Liver (tissue), 9 donors: ENCODE data around the gene TPD52L1. TPM values are rescaled to one million over a fixed set of nuclear protein-coding genes. Genes with fewer than 3 reads are reported as not detected.

Experiments
- DNase-seq: peaks from one replicate; pipeline ENCODE4 v3.0.0-alpha.2; 2017; ENCODE audit warnings: low spot score
- H3K27ac ChIP-seq, 2 donors: one replicate each; pipeline ENCODE4 v1.7.0; 2013; ENCODE audit warnings: inconsistent platforms in 2 of 2, low read length in 2 of 2, control low read depth in 1 of 2, low read depth in 1 of 2, mild to moderate bottlenecking in 1 of 2
- H3K27me3 ChIP-seq, 4 donors: one replicate each; pipeline versions ENCODE4 v1.6.1 to v1.7.0; 2013; ENCODE audit warnings: low read length in 3 of 4, inconsistent platforms in 1 of 4, mild to moderate bottlenecking in 1 of 4, moderate library complexity in 1 of 4; ENCODE audit not compliant: control insufficient read depth in 4 of 4, insufficient read depth in 4 of 4
- H3K36me3 ChIP-seq, 4 donors: one replicate each; pipeline versions ENCODE4 v1.6.1 to v1.7.0; 2013; ENCODE audit warnings: low read length in 3 of 4, mild to moderate bottlenecking in 3 of 4, low read depth in 1 of 4, moderate library complexity in 1 of 4; ENCODE audit not compliant: control insufficient read depth in 4 of 4, insufficient read depth in 3 of 4
- H3K4me1 ChIP-seq, 4 donors: one replicate each; pipeline versions ENCODE4 v1.6.1 to v1.7.0; 2013; ENCODE audit warnings: low read length in 3 of 4, mild to moderate bottlenecking in 3 of 4, moderate library complexity in 1 of 4; ENCODE audit not compliant: control insufficient read depth in 4 of 4, insufficient read depth in 4 of 4
- H3K4me3 ChIP-seq, 3 donors: one replicate each; pipeline versions ENCODE4 v1.6.1 to v1.7.0; 2013; ENCODE audit warnings: low read length in 3 of 3, control low read depth in 1 of 3, low read depth in 1 of 3, mild to moderate bottlenecking in 1 of 3
- H3K9ac ChIP-seq, 2 donors: one replicate each; pipeline ENCODE4 v1.7.0; 2013; ENCODE audit warnings: low read length in 2 of 2, mild to moderate bottlenecking in 2 of 2, moderate library complexity in 2 of 2, control low read depth in 1 of 2, low read depth in 1 of 2
- H3K9me3 ChIP-seq, 4 donors: one replicate each; pipeline versions ENCODE4 v1.6.1 to v1.7.0; 2013; ENCODE audit warnings: low read length in 3 of 4; ENCODE audit not compliant: control insufficient read depth in 4 of 4
- CTCF ChIP-seq: fragments of 150-350 bp; IDR thresholded peaks from 2 replicates; pipeline ENCODE4 v1.5.1; 2017; ENCODE audit warnings: improper control_type of control experiment, low read depth, low read length; ENCODE audit not compliant: missing input control
- EGR1 ChIP-seq, 2 donors: IDR thresholded peaks; 2 replicates each; pipeline ENCODE4 v1.6.1; 2016 to 2018; ENCODE audit warnings: antibody characterized with exemption in 2 of 2, low read depth in 2 of 2
- FOXA1 ChIP-seq: IDR thresholded peaks from 2 replicates; pipeline ENCODE4 v1.6.1; 2016; ENCODE audit warnings: antibody characterized with exemption
- GABPA ChIP-seq, 2 donors: IDR thresholded peaks in 1 of 2; conservative IDR thresholded peaks in 1 of 2; 2 replicates each; pipeline ENCODE4 v1.6.1; 2016; ENCODE audit warnings: antibody characterized with exemption in 2 of 2, mild to moderate bottlenecking in 1 of 2, moderate library complexity in 1 of 2
- HNF4G ChIP-seq: IDR thresholded peaks from 2 replicates; pipeline ENCODE4 v1.6.1; 2016; ENCODE audit warnings: antibody characterized with exemption
- JUND ChIP-seq, 2 donors: IDR thresholded peaks; 2 replicates each; pipeline ENCODE4 v1.6.1; 2016; ENCODE audit warnings: antibody characterized with exemption in 2 of 2
- MAX ChIP-seq: IDR thresholded peaks from 2 replicates; pipeline ENCODE4 v1.6.1; 2016; ENCODE audit warnings: antibody characterized with exemption
- NR2F2 ChIP-seq: IDR thresholded peaks from 2 replicates; pipeline ENCODE4 v1.6.1; 2016; ENCODE audit warnings: antibody characterized with exemption
- RAD21 ChIP-seq, 2 donors: IDR thresholded peaks; 2 replicates each; pipeline ENCODE4 v1.6.1; 2016; ENCODE audit warnings: antibody characterized with exemption in 2 of 2, mild to moderate bottlenecking in 2 of 2
- SP1 ChIP-seq: IDR thresholded peaks from 2 replicates; pipeline ENCODE4 v1.6.1; 2018; ENCODE audit warnings: antibody characterized with exemption, mild to moderate bottlenecking
- TAF1 ChIP-seq: conservative IDR thresholded peaks from 2 replicates; pipeline ENCODE4 v1.6.1; 2016; ENCODE audit warnings: antibody characterized with exemption, mild to moderate bottlenecking
- ZBTB33 ChIP-seq: IDR thresholded peaks from 2 replicates; pipeline ENCODE4 v1.6.1; 2016; ENCODE audit warnings: antibody characterized with exemption
- WGBS: extraction: QIAGEN DNeasy Blood & Tissue Kit; methylation state at CpG from one replicate; pipeline ENCODE4 v1.1.7; 2013; 5-methylcytosine and 5-hydroxymethylcytosine counted together
- polyA plus RNA-seq, 2 donors: library from polyadenylated mRNA; stranded (reverse) in 1 of 2; unstranded in 1 of 2; fragments of 200-250 nt in 1 of 2; fragments of >200 nt in 1 of 2; fragmentation: Nextera tagmentation in 1 of 2; extraction: Ambion mirVana in 1 of 2; gene quantifications; one replicate each; pipeline versions ENCODE4 v1.2.1 to v1.2.3, GENCODE V29; 2013 to 2015
- total RNA-seq, 2 donors: library from RNA; depleted of rRNA; stranded (reverse); fragments of >200 nt; gene quantifications; one replicate each; pipeline ENCODE4 v1.2.3, GENCODE V29; 2014
- TF ChIP-seq, protein P1 (sequence below): IDR thresholded peaks from 2 replicates; pipeline ENCODE4 v1.6.1; 2016; ENCODE audit warnings: antibody characterized with exemption
- TF ChIP-seq, protein P2 (sequence below): IDR thresholded peaks from 2 replicates; pipeline ENCODE4 v1.6.1; 2016; ENCODE audit warnings: antibody characterized with exemption, mild to moderate bottlenecking
- donor health status: healthy.
- donor health status: healthy.
- donor health status: healthy.
- donor health status: healthy.
- donor health status: healthy.

The TPD52L1 gene
- total and polyA plus RNA-seq, 4 donors = 8.9 to 66.4 (median 56.6) TPM

DNA sequence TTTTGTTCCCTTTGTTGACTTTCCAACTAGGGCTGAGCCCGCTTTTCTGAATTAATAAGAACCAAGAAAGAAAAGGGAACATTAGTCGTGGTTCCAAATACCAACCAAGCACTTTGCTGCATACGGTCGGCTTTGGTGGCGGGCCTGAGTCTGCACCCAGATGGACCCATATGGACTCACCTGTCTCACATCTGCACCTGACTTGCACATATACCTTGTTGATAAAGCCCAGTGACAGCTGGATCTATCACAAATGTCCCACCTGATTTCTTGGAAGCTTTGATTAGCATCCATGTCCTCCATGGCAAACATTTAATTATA is 39.0 kb downstream of the TPD52L1 start:
- TF ChIP-seq TAF1 = no peak
- no peak for TF ChIP-seq FOXA1
- no peak for TF ChIP-seq NR2F2
- no peak for TF ChIP-seq CTCF
- TF ChIP-seq HNF4G = no peak
- no peak for TF ChIP-seq EGR1 (IDR thresholded peaks at IDR 0.05; ENCODE audit: low read depth in 2 of 2)
- no peak for TF ChIP-seq SP1
- TF ChIP-seq GABPA (IDR thresholded peaks at IDR 0.05 in 1 of 2, conservative IDR thresholded peaks at IDR 0.05 in 1 of 2) = no peak
- Histone ChIP-seq H3K9ac (no peak overlapping the region), H3K27me3 (no peaks in the 10 kb centered on the region), H3K9me3 (no peaks in the 10 kb centered on the region), H3K4me1 (peaks cover 0 to 6% (median 1%) of the 10 kb centered on the region in 4 donors), H3K4me3 (no peak overlapping the region), H3K27ac (no peak overlapping the region), H3K36me3 (no peaks in the 10 kb centered on the region)
- WGBS = 97% methylated on average over 5 of the region's 5 CpGs
- DNase-seq = no peak

- DNase-seq = no peak
- TF ChIP-seq HNF4G (no peak), TAF1 (no peak), JUND (IDR thresholded peaks at IDR 0.05) (no peak)
- Histone ChIP-seq H3K9ac (no peak overlapping the region), H3K36me3 (no peaks in the 10 kb centered on the region), H3K4me1 (peaks cover 0 to 12% (median 5%) of the 10 kb centered on the region in 4 donors), H3K4me3 (no peak overlapping the region), H3K27ac (no peak overlapping the region), H3K9me3 (no peaks in the 10 kb centered on the region), H3K27me3 (no peaks in the 10 kb centered on the region)
- 91% methylated on average over 2 of the region's 2 CpGs for WGBS
These were observed 39.6 kb downstream of the TPD52L1 start for GRCh38 chr6:125193208-125193607.

DNA sequence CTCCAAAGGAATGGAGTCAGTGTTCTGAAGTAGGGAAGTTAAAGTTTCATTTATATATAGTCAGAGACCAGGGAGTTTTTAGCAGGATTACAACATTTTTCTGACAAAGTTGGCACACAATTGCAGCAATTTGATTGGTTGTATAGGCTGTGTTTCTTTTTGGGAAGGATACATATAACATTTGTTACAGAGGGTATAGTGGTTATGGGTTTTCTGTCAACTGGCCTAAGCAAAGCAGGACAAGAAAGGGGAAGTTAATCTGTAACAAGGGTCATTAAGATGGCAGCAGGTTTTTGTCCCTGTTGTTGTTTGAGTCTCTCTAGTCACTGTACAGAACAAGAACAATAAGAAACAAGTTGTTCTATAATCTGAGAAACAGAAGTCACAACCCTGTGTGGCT is 41.4 kb downstream of the TPD52L1 start:
- no peak overlapping the region for H3K27ac ChIP-seq
- no peak for DNase-seq

More for the DNA sequence above, 41.4 kb downstream of the TPD52L1 start:
- no peaks in the 10 kb centered on the region for H3K9me3 ChIP-seq
- H3K36me3 ChIP-seq = no peaks in the 10 kb centered on the region
- no peak overlapping the region for H3K9ac ChIP-seq
- TF ChIP-seq MAX = no peak
- TF ChIP-seq, protein P1, sequence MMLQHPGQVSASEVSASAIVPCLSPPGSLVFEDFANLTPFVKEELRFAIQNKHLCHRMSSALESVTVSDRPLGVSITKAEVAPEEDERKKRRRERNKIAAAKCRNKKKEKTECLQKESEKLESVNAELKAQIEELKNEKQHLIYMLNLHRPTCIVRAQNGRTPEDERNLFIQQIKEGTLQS = no peak
- TF ChIP-seq GABPA (IDR thresholded peaks at IDR 0.05 in 1 of 2, conservative IDR thresholded peaks at IDR 0.05 in 1 of 2) = no peak
- no peak for TF ChIP-seq FOXA1
- no peak for TF ChIP-seq CTCF
- TF ChIP-seq TAF1 = no peak
- TF ChIP-seq JUND (IDR thresholded peaks at IDR 0.05) = no peak
- TF ChIP-seq, protein P2, sequence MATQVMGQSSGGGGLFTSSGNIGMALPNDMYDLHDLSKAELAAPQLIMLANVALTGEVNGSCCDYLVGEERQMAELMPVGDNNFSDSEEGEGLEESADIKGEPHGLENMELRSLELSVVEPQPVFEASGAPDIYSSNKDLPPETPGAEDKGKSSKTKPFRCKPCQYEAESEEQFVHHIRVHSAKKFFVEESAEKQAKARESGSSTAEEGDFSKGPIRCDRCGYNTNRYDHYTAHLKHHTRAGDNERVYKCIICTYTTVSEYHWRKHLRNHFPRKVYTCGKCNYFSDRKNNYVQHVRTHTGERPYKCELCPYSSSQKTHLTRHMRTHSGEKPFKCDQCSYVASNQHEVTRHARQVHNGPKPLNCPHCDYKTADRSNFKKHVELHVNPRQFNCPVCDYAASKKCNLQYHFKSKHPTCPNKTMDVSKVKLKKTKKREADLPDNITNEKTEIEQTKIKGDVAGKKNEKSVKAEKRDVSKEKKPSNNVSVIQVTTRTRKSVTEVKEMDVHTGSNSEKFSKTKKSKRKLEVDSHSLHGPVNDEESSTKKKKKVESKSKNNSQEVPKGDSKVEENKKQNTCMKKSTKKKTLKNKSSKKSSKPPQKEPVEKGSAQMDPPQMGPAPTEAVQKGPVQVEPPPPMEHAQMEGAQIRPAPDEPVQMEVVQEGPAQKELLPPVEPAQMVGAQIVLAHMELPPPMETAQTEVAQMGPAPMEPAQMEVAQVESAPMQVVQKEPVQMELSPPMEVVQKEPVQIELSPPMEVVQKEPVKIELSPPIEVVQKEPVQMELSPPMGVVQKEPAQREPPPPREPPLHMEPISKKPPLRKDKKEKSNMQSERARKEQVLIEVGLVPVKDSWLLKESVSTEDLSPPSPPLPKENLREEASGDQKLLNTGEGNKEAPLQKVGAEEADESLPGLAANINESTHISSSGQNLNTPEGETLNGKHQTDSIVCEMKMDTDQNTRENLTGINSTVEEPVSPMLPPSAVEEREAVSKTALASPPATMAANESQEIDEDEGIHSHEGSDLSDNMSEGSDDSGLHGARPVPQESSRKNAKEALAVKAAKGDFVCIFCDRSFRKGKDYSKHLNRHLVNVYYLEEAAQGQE = no peak
- no peak for TF ChIP-seq NR2F2
- TF ChIP-seq ZBTB33 = no peak
- TF ChIP-seq EGR1 (IDR thresholded peaks at IDR 0.05; ENCODE audit: low read depth in 2 of 2) = no peak
- TF ChIP-seq RAD21 (IDR thresholded peaks at IDR 0.05) = no peak
- no peak overlapping the region for H3K4me3 ChIP-seq
- H3K4me1 ChIP-seq = peaks cover 2 to 14% (median 6%) of the 10 kb centered on the region in 4 donors
- H3K27me3 ChIP-seq = no peaks in the 10 kb centered on the region
